WERI-Rb-1 (cell line): ENCODE measurements around the gene KAZALD1.

ENCODE experiments used
- DNase-seq: peaks from one replicate; pipeline ENCODE4 v3.0.0-alpha.2; 2020
- H3K27ac ChIP-seq: fragments of 250-450 bp; sonication (Bioruptor Pico); 2 replicates; pipeline ENCODE4 v1.5.1; 2020; ENCODE audit warnings: mild to moderate bottlenecking, moderate library complexity
- H3K27me3 ChIP-seq: fragments of 250-450 bp; sonication (Bioruptor Pico); 2 replicates; pipeline ENCODE4 v1.5.1; 2021; ENCODE audit warnings: mild to moderate bottlenecking, low read depth, moderate library complexity; ENCODE audit not compliant: insufficient read depth, severe bottlenecking
- H3K36me3 ChIP-seq: fragments of 250-450 bp; sonication (Bioruptor Pico); 2 replicates; pipeline ENCODE4 v1.5.1; 2020; ENCODE audit warnings: mild to moderate bottlenecking, moderate library complexity
- H3K4me3 ChIP-seq: 2 replicates; pipeline ENCODE4 v1.5.1; 2011; ENCODE audit warnings: low read depth, mild to moderate bottlenecking, control low read depth, low read length
- H3K9me3 ChIP-seq: fragments of 250-450 bp; sonication (Bioruptor Pico); 2 replicates; pipeline ENCODE4 v1.5.1; 2021; ENCODE audit warnings: mild to moderate bottlenecking, moderate library complexity; ENCODE audit not compliant: severe bottlenecking
- CTCF ChIP-seq: IDR thresholded peaks from 2 replicates; pipeline ENCODE4 v1.5.1; 2011; ENCODE audit warnings: low read depth, mild to moderate bottlenecking, control low read depth, inconsistent platforms, low read length

The KAZALD1 gene

GRCh38 chr10:101028446-101029337, 33.1 kb upstream of the KAZALD1 start:
- no peak for TF ChIP-seq CTCF

GRCh38 chr10:101029520-101030295, 32.1 kb upstream of the KAZALD1 start:
- no peak for DNase-seq
- H3K4me3 ChIP-seq = no peak overlapping the region
- H3K36me3 ChIP-seq = peaks cover under 1% of the 10 kb centered on the region; the same call in 1 of the 2 replicates
- TF ChIP-seq CTCF = peak; percentile 61
- H3K27ac ChIP-seq = no peak overlapping the region
- H3K27me3 ChIP-seq = no peaks in the 10 kb centered on the region
- H3K9me3 ChIP-seq = no peaks in the 10 kb centered on the region

More at GRCh38 chr10:101028446-101029337, 33.1 kb upstream of the KAZALD1 start:
- no peaks in the 10 kb centered on the region for H3K9me3 ChIP-seq
- no peak for DNase-seq
- H3K4me3 ChIP-seq = no peak overlapping the region
- no peaks in the 10 kb centered on the region for H3K36me3 ChIP-seq
- no peaks in the 10 kb centered on the region for H3K27me3 ChIP-seq
- no peak overlapping the region for H3K27ac ChIP-seq

- no peaks in the 10 kb centered on the region for H3K27me3 ChIP-seq
- TF ChIP-seq CTCF = no peak
Observed at GRCh38 chr10:101030496-101031127, 31.2 kb upstream of the KAZALD1 start.

GRCh38 chr10:101031128-101031795, 30.5 kb upstream of the KAZALD1 start, which contains the start of the genes PDZD7 and SFXN3:
PDZD7 (minus strand) TSS chr10:101031129; CDS start chr10:101030219, 910 bp downstream.
SFXN3 (plus strand) TSS chr10:101031234; CDS start chr10:101034695, 3,461 bp downstream.
- no peak for TF ChIP-seq CTCF
- H3K9me3 ChIP-seq = no peaks in the 10 kb centered on the region
- peak within 1 kb of the TSS; percentile 65 for H3K27ac ChIP-seq
- H3K36me3 ChIP-seq = peaks cover 16% of the 10 kb centered on the region
- DNase-seq = peak; percentile 97
- no peaks in the 10 kb centered on the region for H3K27me3 ChIP-seq
- H3K4me3 ChIP-seq = peak within 1 kb of the TSS; percentile 77

More at GRCh38 chr10:101030496-101031127, 31.2 kb upstream of the KAZALD1 start:
- no peaks in the 10 kb centered on the region for H3K9me3 ChIP-seq
- DNase-seq = peak; percentile 41
- H3K36me3 ChIP-seq = peaks cover 9% of the 10 kb centered on the region
- H3K4me3 ChIP-seq = peak overlapping the region; percentile 77
- H3K27ac ChIP-seq = peak overlapping the region; percentile 38; the same call in 1 of the 2 replicates
